ENCODE data around the gene EFHC1.

EFHC1 gene

GRCh38 chr6:52551483-52552277 is 131.5 kb downstream of the EFHC1 start:
- DNase-seq (ENCODE audit: low read depth in 2 of 2, low spot score in 1 of 2) = no peak

DNA sequence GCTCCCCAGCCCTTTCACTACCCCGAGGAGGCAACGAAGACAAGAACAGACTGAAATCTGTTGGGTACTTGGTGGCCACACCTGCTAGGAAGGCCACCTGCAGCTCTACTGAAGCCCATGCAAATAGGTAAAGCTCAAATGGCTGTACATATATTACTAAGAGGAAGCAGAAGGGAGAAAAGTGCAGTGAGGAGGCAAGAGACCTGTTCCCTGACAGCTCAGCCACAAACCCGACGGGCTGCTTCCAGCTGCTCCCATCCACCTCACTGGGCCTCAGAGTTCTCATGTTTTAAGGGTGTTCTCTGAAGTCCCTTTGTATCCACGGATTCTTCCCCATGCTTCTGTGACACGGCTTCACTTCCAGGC is 132.1 kb downstream of the EFHC1 start:
- no peak for DNase-seq (ENCODE audit: low read depth in 2 of 2, low spot score in 1 of 2)

GRCh38 chr6:52553158-52553557 is 133.0 kb downstream of the EFHC1 start:
- no peak for DNase-seq (ENCODE audit: low read depth in 2 of 2, low spot score in 1 of 2)

- no peak for DNase-seq (ENCODE audit: low read depth in 2 of 2, low spot score in 1 of 2)
These were observed 133.6 kb downstream of the EFHC1 start for GRCh38 chr6:52553719-52554118.

GRCh38 chr6:52554684-52555280 is 134.6 kb downstream of the EFHC1 start:
- DNase-seq (ENCODE audit: low read depth in 2 of 2, low spot score in 1 of 2) = no peak

DNA sequence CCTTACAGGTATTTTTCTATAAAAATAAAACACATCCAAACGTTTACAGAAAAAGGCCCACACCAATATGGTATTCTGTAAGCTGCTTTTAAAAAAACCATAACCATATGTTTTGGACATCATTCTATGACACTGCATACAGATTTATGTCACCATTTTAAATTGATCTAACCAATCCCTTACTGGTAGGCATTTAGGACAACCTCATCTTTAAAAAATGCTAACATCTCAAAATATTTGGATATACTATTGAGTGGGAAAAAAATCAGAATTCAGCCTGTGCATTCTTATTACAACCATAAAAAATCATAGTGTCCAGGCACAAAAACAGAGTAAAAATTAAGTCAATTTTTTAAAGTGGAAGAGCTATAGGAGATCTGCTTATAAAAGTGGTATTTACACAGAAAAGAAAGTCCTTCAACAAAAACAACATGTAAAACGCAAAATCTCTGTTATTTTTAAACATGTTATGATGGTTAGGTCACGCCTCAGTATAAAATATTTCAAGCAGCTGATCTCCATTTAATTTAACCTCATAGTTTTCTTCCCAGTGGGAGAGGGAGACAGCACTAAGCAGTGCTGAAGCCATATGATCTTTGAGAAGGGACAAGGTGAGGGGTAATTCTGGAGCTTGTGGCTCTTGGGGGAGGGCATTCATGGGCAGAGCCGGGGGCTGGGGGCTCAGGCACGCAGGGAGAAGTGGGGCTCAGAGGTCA is 135.5 kb downstream of the EFHC1 start:
- no peak for DNase-seq (ENCODE audit: low read depth in 2 of 2, low spot score in 1 of 2)

GRCh38 chr6:52557389-52558265 is 137.5 kb downstream of the EFHC1 start:
- DNase-seq (ENCODE audit: low read depth in 2 of 2, low spot score in 1 of 2) = no peak

DNA sequence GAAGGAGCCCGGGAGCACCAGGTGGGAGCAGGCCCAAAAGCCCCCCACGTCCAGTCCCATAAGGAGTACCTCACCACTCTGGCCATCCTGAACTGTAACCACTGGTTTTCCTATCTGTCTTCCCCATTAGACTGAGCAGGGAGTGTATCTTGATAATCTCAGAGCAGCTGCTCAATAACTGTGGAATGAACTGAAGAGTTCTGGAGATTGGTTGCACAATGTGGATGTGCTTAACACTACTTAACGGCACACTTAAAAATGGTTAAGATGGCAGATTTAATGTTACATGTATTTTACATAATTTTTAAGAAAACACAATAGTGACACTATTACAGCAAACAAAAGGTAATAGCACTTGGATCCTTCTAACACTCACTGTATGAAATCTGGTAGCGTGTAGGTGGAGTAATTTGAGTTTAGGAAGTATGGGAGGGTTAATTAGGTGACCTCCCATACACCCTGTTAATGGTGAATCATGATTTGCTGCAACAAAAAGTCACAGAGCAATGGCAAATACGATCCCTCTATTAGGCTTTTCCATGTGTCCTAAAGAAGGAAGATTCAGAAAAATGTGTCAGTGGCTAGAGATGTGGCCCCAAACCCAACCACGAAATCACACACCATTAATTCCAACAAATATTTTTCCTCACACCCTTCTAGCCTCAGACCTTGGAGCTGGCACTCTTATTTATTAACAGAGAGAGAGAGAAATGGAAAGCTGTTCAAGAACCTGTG is 138.3 kb downstream of the EFHC1 start:
- no peak for DNase-seq (ENCODE audit: low read depth in 2 of 2, low spot score in 1 of 2)

DNA sequence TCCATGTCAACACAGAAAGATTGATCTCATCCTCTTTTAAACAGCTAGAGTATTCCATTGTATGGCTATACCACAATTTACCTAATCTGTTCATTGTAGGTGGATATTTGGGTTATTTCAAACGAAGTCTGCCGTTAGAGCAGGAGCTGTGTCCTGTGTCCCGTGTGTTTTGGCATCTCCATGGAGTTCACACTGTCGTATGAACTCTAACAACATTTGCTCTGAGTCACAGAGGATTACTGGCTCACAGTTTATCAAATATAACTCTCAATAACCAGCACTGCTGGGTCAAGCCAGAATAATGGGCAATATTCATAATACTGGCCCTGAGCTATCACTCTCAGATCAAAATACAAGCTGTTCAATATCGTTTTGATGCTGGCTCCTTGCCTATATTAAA is 140.3 kb downstream of the EFHC1 start:
- DNase-seq (ENCODE audit: low read depth in 2 of 2, low spot score in 1 of 2) = no peak

GRCh38 chr6:52562911-52563310 is 142.8 kb downstream of the EFHC1 start:
- no peak for DNase-seq (ENCODE audit: low read depth in 2 of 2, low spot score in 1 of 2)

GRCh38 chr6:52564856-52565255 is 144.7 kb downstream of the EFHC1 start:
- no peak for DNase-seq (ENCODE audit: low read depth in 2 of 2, low spot score in 1 of 2)

DNA sequence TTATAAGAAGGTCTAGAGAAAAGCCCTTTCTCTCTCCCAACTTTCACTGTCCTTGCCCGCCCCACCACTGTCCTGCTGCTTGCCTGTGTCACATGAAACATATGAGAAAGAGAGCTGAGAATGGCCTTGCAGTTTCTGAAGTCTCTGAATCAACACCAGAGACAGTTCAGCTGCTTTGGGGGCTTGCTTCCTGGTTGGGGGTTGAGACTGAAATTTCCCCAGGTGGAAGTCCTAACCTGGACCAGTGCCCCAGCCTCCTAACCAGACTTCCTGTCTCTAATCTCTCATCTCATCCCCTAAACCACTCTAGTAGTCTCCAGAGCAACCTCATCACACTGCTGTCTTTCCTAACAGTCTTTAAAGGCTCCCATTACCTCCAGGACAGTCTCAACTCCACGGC is 146.1 kb downstream of the EFHC1 start:
- DNase-seq (ENCODE audit: low read depth in 2 of 2, low spot score in 1 of 2) = no peak

GRCh38 chr6:52566853-52567279 is 146.7 kb downstream of the EFHC1 start:
- no peak for DNase-seq (ENCODE audit: low read depth in 2 of 2, low spot score in 1 of 2)

DNA sequence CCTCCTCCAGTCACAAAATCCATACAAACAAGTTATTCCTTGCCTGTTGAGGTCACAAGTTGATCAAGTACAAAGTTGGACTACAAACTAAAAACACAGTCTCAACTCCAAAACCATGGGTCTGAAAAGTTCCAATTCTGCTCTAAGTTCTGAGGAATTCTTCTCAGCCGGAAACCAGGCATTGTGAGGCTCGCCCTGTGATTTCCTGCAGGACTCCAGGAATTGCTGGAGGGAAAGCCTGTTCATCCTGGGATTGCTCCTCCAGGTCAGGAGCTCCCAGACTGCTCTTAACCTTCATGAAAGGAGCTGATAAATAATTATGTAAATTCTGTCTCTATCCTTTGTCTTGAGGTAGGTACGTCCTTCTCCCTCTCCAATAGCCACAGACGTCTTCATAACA is 148.2 kb downstream of the EFHC1 start:
- DNase-seq (ENCODE audit: low read depth in 2 of 2, low spot score in 1 of 2) = no peak

DNA sequence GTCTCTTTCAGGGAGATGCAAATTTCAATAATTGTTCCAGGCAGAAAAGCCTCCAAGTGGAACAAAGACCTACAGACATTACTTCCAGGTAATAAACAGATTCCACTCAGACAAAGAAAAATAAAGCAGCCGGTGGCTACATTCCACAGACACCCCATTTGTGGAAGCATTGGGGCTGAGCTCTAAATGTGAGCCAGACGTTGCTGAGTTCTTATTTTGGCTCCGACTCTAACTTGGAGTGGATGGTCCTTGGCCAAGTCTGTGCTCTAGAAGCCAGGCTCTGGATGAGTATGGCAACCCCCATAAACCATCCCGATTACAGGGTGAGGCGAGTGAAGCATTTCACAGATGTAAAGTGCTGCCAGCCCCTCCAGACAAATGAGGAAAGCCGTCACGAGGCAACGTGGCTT is 150.2 kb downstream of the EFHC1 start:
- no peak for DNase-seq (ENCODE audit: low read depth in 2 of 2, low spot score in 1 of 2)

- DNase-seq (ENCODE audit: low read depth in 2 of 2, low spot score in 1 of 2) = no peak
These were observed 151.1 kb downstream of the EFHC1 start for GRCh38 chr6:52571099-52571755.

- DNase-seq (ENCODE audit: low read depth in 2 of 2, low spot score in 1 of 2) = no peak
These were observed 152.4 kb downstream of the EFHC1 start for GRCh38 chr6:52572536-52572935.

DNA sequence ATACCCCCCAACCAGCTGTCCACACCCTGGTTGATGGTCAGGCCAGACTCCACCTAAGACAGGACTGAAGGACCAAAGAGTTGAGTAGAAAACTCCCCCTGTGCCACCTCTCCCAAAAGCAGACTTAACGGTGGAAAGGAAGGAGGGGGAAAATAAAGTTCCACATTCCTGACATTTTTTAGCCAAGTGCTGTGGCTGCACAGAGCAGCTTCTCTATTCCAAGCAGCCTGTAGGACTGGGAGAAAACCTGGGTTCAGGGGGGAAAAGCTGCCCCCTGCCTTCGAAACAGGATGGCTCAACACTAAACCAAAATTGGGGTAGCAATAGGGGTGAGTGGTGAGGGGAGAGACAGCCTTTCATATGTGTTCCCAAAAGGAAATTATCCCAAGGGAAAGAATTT is 153.2 kb downstream of the EFHC1 start:
- no peak for DNase-seq (ENCODE audit: low read depth in 2 of 2, low spot score in 1 of 2)

All from stimulated activated CD8-positive, alpha-beta memory T cell treated with anti-CD3 and anti-CD28 coated beads, Interleukin-4, amount 100 ng/mL, for 4 hours (primary cell).